Effector CD8-positive, alpha-beta T cell (primary cell): Measurements from ENCODE around the gene PDCD5.
A peak's percentile ranks its signal among the peaks of the same experiment; 100 is the strongest.
"Not testable (repeated sequence)": the region's sequence is repeated elsewhere in the genome, so short reads cannot be mapped to it uniquely, and the experiment has no call there.

Experiments used
- DNase-seq: peaks from one replicate; lab custom pipeline; 2025; lab: John Stamatoyannopoulos, UW

Gene PDCD5

DNA sequence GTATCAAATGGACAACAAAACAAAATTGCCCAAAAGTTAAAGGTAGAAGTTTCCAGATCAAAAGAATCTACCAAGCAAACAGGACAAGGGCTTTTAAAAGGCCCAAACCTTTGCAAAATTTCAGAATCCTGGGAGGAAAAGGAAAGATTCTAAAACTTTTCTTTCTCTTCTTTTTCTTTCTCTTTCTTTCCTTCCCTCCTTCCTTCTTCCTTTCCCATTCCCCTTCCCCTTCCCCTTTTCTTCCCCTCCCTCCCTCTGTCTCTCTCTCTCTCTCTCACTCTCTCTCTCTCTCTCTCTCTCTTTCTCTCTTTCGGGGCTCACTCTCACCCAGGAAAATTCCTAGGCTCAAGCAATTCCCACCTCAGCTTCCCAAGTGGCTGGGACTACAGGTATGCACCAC is 4.2 kb upstream of the PDCD5 start:
- DNase-seq = no peak

DNA sequence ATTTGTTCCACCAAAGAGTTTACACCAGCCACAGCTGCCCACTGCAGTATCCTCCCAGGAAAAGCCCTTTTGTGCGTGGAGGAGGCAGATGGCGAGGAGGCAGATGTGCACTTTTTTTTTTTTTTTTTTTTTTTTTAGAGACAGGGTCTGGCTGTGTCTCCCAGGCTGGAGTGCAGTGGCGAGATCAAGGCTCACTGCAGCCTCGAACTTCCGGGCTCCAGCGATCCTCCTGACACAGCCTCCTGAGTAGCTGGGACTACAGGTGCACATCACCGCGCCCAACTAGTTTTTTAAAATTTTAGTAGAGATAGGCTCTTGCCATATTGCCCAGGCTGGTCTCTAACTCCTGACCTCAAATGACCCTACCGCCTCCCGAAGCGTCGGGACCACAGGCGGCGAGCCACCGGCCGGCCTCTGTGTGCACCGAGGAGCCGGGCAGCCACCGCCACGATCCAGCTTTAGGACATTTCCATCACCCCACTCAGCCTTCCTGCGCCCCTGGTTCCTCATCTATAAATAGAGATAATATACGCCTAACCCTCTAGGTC is 563 bp upstream of the PDCD5 start:
- no peak for DNase-seq

- no peak for DNase-seq
These were observed 752 bp downstream of the PDCD5 start for GRCh38 chr19:32581705-32582179.

DNA sequence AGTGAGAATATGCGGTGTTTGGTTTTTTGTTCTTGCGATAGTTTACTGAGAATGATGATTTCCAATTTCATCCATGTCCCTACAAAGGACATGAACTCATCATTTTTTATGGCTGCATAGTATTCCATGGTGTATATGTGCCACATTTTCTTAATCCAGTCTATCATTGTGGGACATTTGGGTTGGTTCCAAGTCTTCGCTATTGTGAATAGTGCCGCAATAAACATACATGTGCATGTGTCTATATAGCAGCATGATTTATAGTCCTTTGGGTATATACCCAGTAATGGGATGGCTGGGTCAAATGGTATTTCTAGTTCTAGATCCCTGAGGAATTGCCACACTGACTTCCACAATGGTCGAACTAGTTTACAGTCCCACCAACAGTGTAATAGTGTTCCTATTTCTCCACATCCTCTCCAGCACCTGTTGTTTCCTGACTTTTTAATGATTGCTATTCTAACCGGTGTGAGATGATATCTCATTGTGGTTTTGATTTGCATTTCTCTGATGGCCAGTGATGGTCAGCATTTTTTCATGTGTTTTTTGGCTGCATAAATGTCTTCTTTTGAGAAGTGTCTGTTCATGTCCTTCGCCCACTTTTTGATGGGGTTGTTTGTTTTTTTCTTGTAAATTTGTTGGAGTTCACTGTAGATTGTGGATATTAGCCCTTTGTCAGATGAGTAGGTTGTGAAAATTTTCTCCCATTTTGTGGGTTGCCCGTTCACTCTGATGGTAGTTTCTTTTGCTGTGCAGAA is 6.9 kb downstream of the PDCD5 start:
- DNase-seq = not testable (repeated sequence)

DNA sequence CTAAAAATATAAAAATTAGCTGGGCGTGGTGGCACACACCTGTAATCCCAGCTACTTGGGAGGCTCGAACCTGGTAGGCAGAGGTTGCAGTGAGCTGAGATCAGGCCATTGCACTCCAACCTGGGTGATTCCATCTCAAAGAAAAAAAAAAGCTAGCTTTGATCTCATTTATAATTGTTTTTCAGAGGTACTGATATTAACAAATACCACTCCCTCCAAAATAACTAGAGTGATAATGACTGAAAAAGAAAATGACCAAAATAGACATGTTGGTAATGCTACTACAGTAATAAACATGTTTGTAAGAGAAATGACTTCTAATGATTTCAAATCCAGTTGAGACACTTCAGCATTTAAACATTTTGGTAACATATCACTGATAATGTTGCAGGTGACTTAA is 13.0 kb downstream of the PDCD5 start:
- DNase-seq = no peak

DNA sequence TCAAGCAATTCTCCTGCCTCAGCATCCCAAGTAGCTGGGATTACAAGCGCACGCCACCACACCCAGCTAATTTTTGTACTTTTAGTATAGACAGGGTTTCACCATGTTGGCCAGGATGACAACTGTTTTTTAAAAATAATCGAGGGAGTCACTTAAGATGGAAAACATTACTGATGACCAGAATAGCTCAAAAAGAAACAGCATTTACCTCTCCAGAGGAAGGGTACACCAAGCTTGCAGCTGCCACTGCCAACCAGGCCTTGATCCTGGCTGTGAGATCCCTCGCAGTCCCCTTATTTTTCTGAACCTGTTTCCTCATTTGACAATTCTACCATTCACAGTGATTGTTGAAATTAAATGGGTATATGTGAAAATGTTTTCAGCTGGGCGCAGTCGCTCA is 14.5 kb downstream of the PDCD5 start:
- no peak for DNase-seq

DNA sequence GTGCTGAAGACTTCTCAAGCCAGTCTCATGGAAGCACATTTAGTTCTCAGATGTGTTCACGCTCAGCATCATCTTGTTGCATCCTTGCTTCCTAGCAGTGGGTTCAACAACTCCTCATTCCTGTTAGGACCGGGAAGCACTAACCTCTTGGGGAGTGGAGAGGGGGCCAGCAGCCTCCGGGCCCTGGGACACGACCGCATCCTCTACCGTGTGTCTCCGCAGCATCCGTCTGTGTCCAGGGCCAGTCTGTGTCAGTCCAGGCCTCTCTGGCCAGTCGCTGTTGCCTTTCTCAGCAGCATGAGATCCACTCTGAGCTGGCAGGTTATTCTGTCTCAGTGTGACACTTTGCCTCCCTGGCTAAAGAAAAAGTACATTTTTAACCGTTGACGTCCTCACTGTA is 17.0 kb downstream of the PDCD5 start:
- DNase-seq = no peak

GRCh38 chr19:32599258-32599657 is 18.3 kb downstream of the PDCD5 start:
- no peak for DNase-seq

DNA sequence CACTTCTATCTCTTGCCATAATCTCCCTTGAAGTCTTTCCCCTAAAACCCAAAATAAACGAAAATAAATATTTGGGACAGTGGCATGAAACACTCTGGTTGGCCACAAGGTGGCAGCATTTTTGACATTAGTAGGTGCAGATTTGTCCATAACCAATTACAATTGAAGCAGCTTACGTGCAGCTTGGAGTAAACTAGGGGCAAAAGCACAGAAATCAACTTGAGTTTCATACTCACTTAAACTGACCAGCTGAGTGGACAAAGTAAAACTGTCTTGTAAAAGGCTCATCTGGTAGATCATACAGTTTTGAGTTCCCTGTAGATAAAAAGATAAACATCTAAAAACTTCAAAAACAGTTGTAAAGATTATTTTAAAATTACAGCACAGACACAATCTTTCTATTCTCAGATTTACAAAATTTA is 18.8 kb downstream of the PDCD5 start:
- DNase-seq = peak; percentile 5

GRCh38 chr19:32603961-32604360 is 23.0 kb downstream of the PDCD5 start:
- no peak for DNase-seq

GRCh38 chr19:32605544-32605943 is 24.6 kb downstream of the PDCD5 start:
- no peak for DNase-seq

GRCh38 chr19:32606289-32606688 is 25.3 kb downstream of the PDCD5 start:
- no peak for DNase-seq

DNA sequence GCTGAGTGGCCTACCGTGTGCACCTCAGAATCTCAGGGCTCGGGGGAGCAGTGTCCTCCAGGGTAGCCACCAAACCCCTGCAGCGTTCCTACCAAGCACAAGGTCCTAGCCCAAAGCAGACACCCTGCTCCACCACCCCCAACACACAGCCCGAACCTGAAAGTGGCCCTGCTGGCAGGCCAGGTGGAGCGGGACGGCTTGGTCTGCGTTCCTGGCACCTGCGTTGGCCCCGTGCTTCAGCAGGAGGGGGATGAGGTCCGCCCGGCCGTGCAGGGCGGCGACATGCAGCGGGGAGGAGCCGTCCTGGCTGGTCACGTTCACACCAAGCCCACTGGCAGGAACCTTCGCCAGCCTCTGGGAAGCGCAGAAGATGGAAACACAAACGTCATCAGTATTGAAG is 26.5 kb downstream of the PDCD5 start:
- no peak for DNase-seq

GRCh38 chr19:32611161-32611560 is 30.2 kb downstream of the PDCD5 start:
- DNase-seq = no peak

- no peak for DNase-seq
These were observed 32.0 kb downstream of the PDCD5 start for GRCh38 chr19:32613008-32613407.

GRCh38 chr19:32614916-32615315 is 33.9 kb downstream of the PDCD5 start:
- no peak for DNase-seq

DNA sequence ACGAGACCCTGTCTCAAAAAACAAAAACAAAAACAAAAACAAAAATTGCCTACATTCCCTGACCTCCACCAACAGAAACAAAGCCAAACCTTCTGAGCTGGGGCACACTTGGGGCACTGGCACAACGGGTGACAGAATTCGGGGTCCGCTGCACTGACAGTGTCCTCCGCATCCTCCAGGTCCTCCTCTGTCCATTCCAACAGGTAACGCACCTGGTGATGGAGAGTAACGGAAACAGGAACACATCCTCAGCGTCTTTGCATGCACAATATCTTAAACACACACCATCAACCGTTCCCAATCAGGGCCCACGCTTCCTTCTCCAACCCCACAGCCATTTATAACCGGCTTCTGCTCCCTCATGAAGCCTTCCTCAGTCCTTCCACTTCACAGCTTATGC is 34.6 kb downstream of the PDCD5 start:
- no peak for DNase-seq

GRCh38 chr19:32619051-32619685 is 38.2 kb downstream of the PDCD5 start:
- DNase-seq = no peak

GRCh38 chr19:32622002-32622401 is 41.0 kb downstream of the PDCD5 start:
- no peak for DNase-seq

DNA sequence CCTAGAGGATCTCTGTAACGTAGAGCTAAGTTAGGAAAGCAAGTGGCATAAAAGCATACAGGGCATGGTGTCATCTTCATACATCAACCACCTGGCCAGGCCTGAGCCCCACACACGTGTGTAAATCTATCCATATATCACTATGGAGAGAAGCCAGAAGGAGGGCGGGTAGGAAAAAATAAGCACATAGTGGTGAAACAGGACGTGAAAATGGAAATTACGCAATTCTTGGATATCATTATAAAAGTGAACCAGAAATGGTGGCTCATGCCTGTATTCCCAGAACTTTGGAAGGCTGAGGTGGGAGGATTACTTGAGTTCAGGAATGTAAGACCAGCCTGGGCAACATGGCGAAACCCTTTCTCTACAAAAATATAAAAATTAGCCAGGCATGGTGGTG is 43.4 kb downstream of the PDCD5 start:
- DNase-seq = no peak

- DNase-seq = no peak
These were observed 46.0 kb downstream of the PDCD5 start for GRCh38 chr19:32626969-32627368.

GRCh38 chr19:32627714-32628270 is 46.8 kb downstream of the PDCD5 start:
- DNase-seq = no peak

DNA sequence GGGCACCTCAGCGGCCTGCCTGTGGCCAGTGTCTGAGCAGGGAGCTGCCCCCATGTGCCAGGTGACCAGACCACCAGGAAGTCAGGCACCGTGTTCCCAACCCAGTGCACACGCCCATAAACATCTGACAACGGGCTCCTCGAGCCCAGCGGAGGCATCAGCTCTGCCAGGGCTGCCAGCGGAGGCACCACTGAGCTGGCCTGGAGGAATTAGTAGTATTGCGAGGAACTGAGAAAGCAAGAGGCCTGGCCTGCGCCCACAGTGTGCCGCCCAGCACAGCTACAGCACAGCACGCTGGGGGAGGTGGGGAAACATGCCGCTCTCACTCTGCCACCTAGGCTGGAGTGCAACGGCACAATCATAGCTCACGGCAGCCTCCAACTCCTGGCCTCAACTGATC is 49.3 kb downstream of the PDCD5 start:
- no peak for DNase-seq
